ENCODE data around the gene OSBPL6. TPM values are rescaled to one million over a fixed set of nuclear protein-coding genes. Genes with fewer than 3 reads are reported as not detected.

The OSBPL6 gene
- total and polyA plus RNA-seq, 9 of the 15 experiments (the other 6 are each of a cell fraction or from before 2014, with no cell fraction given): 3.4 to 12.7 (median 9.3) TPM

- TF ChIP-seq ATF1 (CRISPR knock-in tag; IDR thresholded peaks at IDR 0.05) (no peak), ATF1 (tag; IDR thresholded peaks at IDR 0.05) (0 out of 2 replicates have a peak, but pooled peaks have one; percentile 12), ZBTB40 (IDR thresholded peaks at IDR 0.05) (peak; percentile 41; the same call in 1 of the 2 replicates), ZBTB40 (CRISPR knock-in tag; IDR thresholded peaks at IDR 0.05) (no peak), ZNF707 (CRISPR knock-in tag; conservative IDR thresholded peaks at IDR 0.05) (no peak), PBX2 (CRISPR knock-in tag; IDR thresholded peaks at IDR 0.05; ENCODE audit: low read depth) (no peak), PBX2 (tag; conservative IDR thresholded peaks at IDR 0.05; ENCODE audit: low read depth) (peak; percentile 58)
Measured at GRCh38 chr2:178191004-178191508, 3.3 kb upstream of the OSBPL6 start (continued).
